HG03095 (cell line): ENCODE data around the gene PIK3R1.

Experiments used
- ATAC-seq: cut with Tn5 transposase; IDR thresholded peaks from one replicate; pipeline ENCODE4 v1.9.1; 2021; ENCODE audit warnings: moderate library complexity; ENCODE audit not compliant: unreplicated experiment

Gene PIK3R1

DNA sequence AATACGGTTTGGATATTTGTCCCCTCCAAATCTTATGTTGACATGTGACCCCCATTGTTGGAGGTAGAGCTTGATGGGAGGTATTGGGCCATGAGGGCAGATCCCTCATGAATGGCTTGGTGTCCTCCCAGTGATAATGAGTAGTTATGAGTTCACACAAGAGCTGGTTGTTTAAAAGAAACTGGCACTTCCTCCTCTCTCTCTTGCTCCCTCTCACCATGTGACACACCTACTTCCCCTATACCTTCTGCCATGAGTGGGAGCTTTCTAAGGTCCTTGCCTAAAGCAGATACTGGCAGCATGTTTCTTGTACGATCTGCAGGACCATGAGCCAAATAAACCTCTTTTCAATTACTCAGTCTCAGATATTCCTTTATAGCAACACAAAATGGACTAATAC lies 132.0 kb downstream of the PIK3R1 start:
- ATAC-seq = no peak

DNA sequence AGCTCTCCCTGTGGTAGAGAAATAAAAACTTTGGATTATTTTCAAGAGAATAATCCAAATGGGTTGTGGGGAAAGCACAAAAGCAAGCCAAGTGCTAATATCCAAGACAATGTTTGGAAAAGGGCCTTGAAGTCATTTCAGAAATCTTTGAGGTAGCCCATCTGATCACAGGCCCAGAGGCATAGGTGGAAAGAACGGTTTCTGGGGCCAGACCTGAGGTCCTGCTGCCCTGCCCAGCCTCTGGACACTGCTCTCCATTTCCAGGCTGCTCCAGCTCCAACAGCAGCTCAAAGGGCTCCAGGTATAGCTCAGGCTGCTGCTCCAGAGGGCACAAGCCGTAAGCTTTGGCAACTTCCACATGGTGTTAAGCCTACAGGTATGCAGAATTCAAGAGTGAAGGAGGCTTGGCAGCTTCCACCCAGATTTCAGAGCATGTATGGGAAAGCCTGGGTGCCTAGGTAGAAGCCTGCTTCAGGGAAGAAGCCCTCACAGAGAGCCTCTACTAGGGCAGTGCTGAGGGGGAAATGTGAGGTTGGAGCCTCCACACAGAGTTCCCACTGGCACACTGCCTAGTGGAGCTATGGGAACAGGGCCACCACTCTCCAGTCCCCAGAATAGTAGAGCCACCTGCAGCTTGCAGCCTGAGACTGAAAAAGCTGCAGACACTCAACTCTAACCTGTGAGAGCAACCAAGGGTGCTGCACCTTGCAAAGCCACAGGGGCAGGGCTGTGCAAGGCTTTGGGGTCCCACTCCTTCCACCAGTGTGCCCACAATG lies 133.1 kb downstream of the PIK3R1 start:
- ATAC-seq = no peak

DNA sequence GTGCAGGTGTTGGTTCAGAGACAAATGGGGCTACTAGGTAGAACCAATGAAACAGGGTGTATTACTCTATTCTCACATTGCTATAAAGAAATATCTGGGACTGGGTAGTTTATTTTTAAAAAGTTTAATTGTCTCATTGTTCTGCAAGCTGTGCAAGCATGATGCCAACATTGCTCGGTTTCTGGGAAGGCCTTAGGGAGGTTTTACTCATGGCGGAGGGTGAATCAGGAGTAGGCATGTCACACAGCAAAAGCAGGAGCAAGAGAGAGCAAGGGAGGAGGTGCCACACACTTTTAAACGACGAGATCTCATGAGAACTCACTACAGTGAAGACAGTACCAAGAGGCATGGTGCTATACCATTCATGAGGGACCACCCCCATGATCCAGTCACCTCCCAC lies 134.6 kb downstream of the PIK3R1 start:
- no peak for ATAC-seq
